ENCODE measurements around the gene POU3F2.

DNA sequence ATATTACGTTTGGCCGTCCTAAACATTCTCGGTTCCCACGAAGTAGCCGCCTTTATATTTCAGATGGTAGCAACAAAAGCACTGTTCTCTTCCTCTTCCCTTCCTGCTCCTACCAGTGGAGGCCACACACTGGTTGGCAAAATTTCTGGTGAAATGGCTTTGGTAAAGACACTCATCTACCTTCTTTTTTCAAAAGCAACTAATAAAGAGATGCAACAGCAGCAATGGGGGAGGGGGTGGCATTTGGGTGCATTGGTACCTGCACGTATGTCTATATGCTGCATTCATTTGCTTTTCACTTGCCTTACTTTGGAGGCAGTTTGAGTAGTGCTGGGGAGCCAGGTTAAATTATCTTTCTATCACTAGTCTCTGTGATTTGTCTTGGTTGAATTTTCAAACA, 6.0 kb downstream of the POU3F2 start:
- TF ChIP-seq, protein P1, sequence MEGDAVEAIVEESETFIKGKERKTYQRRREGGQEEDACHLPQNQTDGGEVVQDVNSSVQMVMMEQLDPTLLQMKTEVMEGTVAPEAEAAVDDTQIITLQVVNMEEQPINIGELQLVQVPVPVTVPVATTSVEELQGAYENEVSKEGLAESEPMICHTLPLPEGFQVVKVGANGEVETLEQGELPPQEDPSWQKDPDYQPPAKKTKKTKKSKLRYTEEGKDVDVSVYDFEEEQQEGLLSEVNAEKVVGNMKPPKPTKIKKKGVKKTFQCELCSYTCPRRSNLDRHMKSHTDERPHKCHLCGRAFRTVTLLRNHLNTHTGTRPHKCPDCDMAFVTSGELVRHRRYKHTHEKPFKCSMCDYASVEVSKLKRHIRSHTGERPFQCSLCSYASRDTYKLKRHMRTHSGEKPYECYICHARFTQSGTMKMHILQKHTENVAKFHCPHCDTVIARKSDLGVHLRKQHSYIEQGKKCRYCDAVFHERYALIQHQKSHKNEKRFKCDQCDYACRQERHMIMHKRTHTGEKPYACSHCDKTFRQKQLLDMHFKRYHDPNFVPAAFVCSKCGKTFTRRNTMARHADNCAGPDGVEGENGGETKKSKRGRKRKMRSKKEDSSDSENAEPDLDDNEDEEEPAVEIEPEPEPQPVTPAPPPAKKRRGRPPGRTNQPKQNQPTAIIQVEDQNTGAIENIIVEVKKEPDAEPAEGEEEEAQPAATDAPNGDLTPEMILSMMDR (IDR thresholded peaks at IDR 0.05; ENCODE audit: low read depth, low read length), result no peak
- no peak for TF ChIP-seq POLR2A (IDR thresholded peaks at IDR 0.05; ENCODE audit: extremely low read depth, insufficient read length)

Data from NB4 (cell line).